PC-3 (cell line): ENCODE results near the gene LRRFIP2. TPM values are rescaled to one million over a fixed set of nuclear protein-coding genes. Genes with fewer than 3 reads are reported as not detected.

Source experiments
- ATAC-seq: fragments of 200-7000 bp; cut with Tn5 transposase; 2 replicates; pipeline ENCODE4 v1.9.1; 2020; ENCODE audit warnings: mild to moderate bottlenecking, moderate library complexity
- BruUV-seq: library from RNA; stranded (reverse); fragments of 400-500 nt; replicated peaks from 2 replicates; lab custom pipeline; 2021; lab: Mats Ljungman, UMichigan
- CTCF ChIA-PET: fragments of 300-600 bp; sonication (Branson Sonifier 250); formaldehyde crosslinking; loops from one replicate; lab custom pipeline; 2022; ENCODE audit warnings: antibody characterized with exemption; lab: Charles Lee
- POLR2A ChIA-PET: fragments of 300-600 bp; sonication (Branson Sonifier 250); formaldehyde crosslinking; loops from one replicate; lab custom pipeline; 2022; ENCODE audit warnings: antibody characterized with exemption; ENCODE audit not compliant: unreplicated experiment; lab: Charles Lee
- DNase-seq: peaks from one replicate; pipeline ENCODE4 v3.0.0-alpha.2; 2015
- H2AFZ ChIP-seq: fragments of 300-600 bp; sonication (generic); 2 replicates; pipeline ENCODE4 v1.6.0; 2016; ENCODE audit warnings: antibody characterized with exemption, low read length
- H3F3A ChIP-seq: fragments of 300-600 bp; sonication (generic); one replicate; pipeline ENCODE4 v1.6.0; 2017; ENCODE audit warnings: antibody characterized with exemption, low read length, control low read depth, mild to moderate bottlenecking; ENCODE audit not compliant: unreplicated experiment
- H3K27ac ChIP-seq: fragments of 300-600 bp; sonication (generic); 2 replicates; pipeline ENCODE4 v1.5.1; 2016; ENCODE audit warnings: mild to moderate bottlenecking, low read length
- H3K27me3 ChIP-seq: fragments of 300-600 bp; sonication (generic); 2 replicates; pipeline ENCODE4 v1.6.1; 2016; ENCODE audit warnings: low read length, mixed read lengths
- H3K36me3 ChIP-seq: fragments of 300-600 bp; sonication (generic); 2 replicates; pipeline ENCODE4 v1.6.1; 2016; ENCODE audit warnings: low read depth, mixed run types, low read length, mixed read lengths
- H3K4me1 ChIP-seq: fragments of 300-600 bp; sonication (generic); 2 replicates; pipeline ENCODE4 v1.5.1; 2016; ENCODE audit warnings: low read length; ENCODE audit not compliant: insufficient read depth
- H3K4me2 ChIP-seq: fragments of 300-600 bp; sonication (generic); 2 replicates; pipeline ENCODE4 v1.6.0; 2016; ENCODE audit warnings: low read length
- H3K4me3 ChIP-seq: fragments of 300-600 bp; sonication (generic); 2 replicates; pipeline ENCODE4 v1.5.1; 2016; ENCODE audit warnings: mild to moderate bottlenecking, low read length, mixed read lengths
- H3K79me2 ChIP-seq: fragments of 300-600 bp; sonication (generic); 2 replicates; pipeline ENCODE4 v1.6.1; 2017; ENCODE audit warnings: low read length, mixed read lengths
- H3K9ac ChIP-seq: fragments of 300-600 bp; sonication (generic); 2 replicates; pipeline ENCODE4 v1.6.0; 2016; ENCODE audit warnings: mild to moderate bottlenecking, low read length
- H3K9me2 ChIP-seq: fragments of 300-600 bp; sonication (generic); replicated peaks from 2 replicates; pipeline ENCODE4 v1.6.1; 2016; ENCODE audit warnings: mixed run types, low read length, mixed read lengths
- H3K9me3 ChIP-seq: fragments of 300-600 bp; sonication (generic); 2 replicates; pipeline ENCODE4 v1.6.1; 2016; ENCODE audit warnings: low read length, mixed read lengths
- H4K20me1 ChIP-seq: fragments of 300-600 bp; sonication (generic); 2 replicates; pipeline ENCODE4 v1.6.1; 2016; ENCODE audit warnings: low read length, mixed read lengths
- CTCF ChIP-seq: fragments of 300-600 bp; sonication (generic); conservative IDR thresholded peaks from 2 replicates; pipeline ENCODE4 v1.5.1; 2017; ENCODE audit warnings: antibody characterized with exemption, low read depth, mild to moderate bottlenecking, low read length
- EZH2 ChIP-seq: fragments of 300-600 bp; sonication (generic); IDR thresholded peaks from one replicate; pipeline ENCODE4 v1.6.1; 2017; ENCODE audit warnings: antibody characterized with exemption, mild to moderate bottlenecking, low read length; ENCODE audit not compliant: unreplicated experiment
- EZH2phosphoT487 ChIP-seq: fragments of 300-600 bp; sonication (generic); IDR thresholded peaks from 2 replicates; pipeline ENCODE4 v1.6.1; 2018; ENCODE audit warnings: mild to moderate bottlenecking, antibody characterized with exemption, low read length, borderline replicate concordance
- intact Hi-C: fragments of 100-400 bp; cut with micrococcal nuclease; formaldehyde crosslinking; loops from 2 replicates; pipeline ENCODE4 v1.9.0; 2023
- total RNA-seq: library from RNA; depleted of rRNA; stranded (reverse); fragments of >200 nt; gene quantifications from 2 replicates; pipeline ENCODE4 v1.2.3, GENCODE V29; 2014

Gene LRRFIP2
- total RNA-seq, 1 experiment from 2014 or later, result 54.7 TPM

GRCh38 chr3:37141676-37142075, 32.7 kb downstream of the LRRFIP2 start:
- Histone ChIP-seq H3K79me2 (peaks cover 20% of the 10 kb centered on the region), H4K20me1 (no peaks in the 10 kb centered on the region), H3K9me2 (no peaks in the 10 kb centered on the region), H3K9ac (no peak overlapping the region), H2AFZ (no peak overlapping the region), H3K4me2 (no peak overlapping the region), H3K4me1 (peaks cover 16% of the 10 kb centered on the region), H3K36me3 (peaks cover 21% of the 10 kb centered on the region), H3K27me3 (no peaks in the 10 kb centered on the region), H3K9me3 (no peaks in the 10 kb centered on the region), H3K27ac (no peak overlapping the region), H3K4me3 (no peak overlapping the region), H3F3A (no peaks in the 10 kb centered on the region)
- intact Hi-C loops, result no loop called here
- CTCF ChIA-PET, result no interaction called here
- no TSS peak for BruUV-seq
- no peak for TF ChIP-seq CTCF
- no peak for TF ChIP-seq EZH2
- no peak for TF ChIP-seq EZH2phosphoT487
- ATAC-seq, result no peak
- DNase-seq, result no peak
- POLR2A ChIA-PET, result no interaction called here

- no peaks in the 10 kb centered on the region for H3K9me3 ChIP-seq
- no TSS peak for BruUV-seq
- no peak for TF ChIP-seq CTCF
- TF ChIP-seq EZH2, result no peak
- TF ChIP-seq EZH2phosphoT487, result no peak
- DNase-seq, result no peak
- H3K4me2 ChIP-seq, result no peak overlapping the region
- intact Hi-C loops, result no loop called here
- no peaks in the 10 kb centered on the region for H4K20me1 ChIP-seq
- no peak overlapping the region for H2AFZ ChIP-seq
- CTCF ChIA-PET, result no interaction called here
- H3K4me3 ChIP-seq, result no peak overlapping the region
- POLR2A ChIA-PET, result no interaction called here
- peaks cover 22% of the 10 kb centered on the region for H3K79me2 ChIP-seq
- ATAC-seq, result no peak
- H3K9me2 ChIP-seq, result no peaks in the 10 kb centered on the region
- peaks cover 16% of the 10 kb centered on the region for H3K4me1 ChIP-seq
- no peak overlapping the region for H3K27ac ChIP-seq
- H3K36me3 ChIP-seq, result peaks cover 19% of the 10 kb centered on the region
- H3K9ac ChIP-seq, result no peak overlapping the region
- no peaks in the 10 kb centered on the region for H3K27me3 ChIP-seq
- H3F3A ChIP-seq, result no peaks in the 10 kb centered on the region
Observed at GRCh38 chr3:37140899-37141541, 33.4 kb downstream of the LRRFIP2 start.

GRCh38 chr3:37139567-37140052, 34.8 kb downstream of the LRRFIP2 start:
- Histone ChIP-seq H3K9ac (no peak overlapping the region), H4K20me1 (no peaks in the 10 kb centered on the region), H3F3A (no peaks in the 10 kb centered on the region), H3K4me3 (no peak overlapping the region), H3K9me3 (no peaks in the 10 kb centered on the region), H3K4me1 (peaks cover 4% of the 10 kb centered on the region), H3K27me3 (no peaks in the 10 kb centered on the region), H3K79me2 (peaks cover 30% of the 10 kb centered on the region), H3K36me3 (peaks cover 19% of the 10 kb centered on the region), H3K27ac (no peak overlapping the region), H2AFZ (no peak overlapping the region), H3K4me2 (no peak overlapping the region), H3K9me2 (no peaks in the 10 kb centered on the region)
- CTCF ChIA-PET, result no interaction called here
- BruUV-seq, result no TSS peak
- intact Hi-C loops, result no loop called here
- ATAC-seq (no peak), DNase-seq (no peak)
- POLR2A ChIA-PET, result no interaction called here
- TF ChIP-seq EZH2phosphoT487 (no peak), EZH2 (no peak), CTCF (no peak)
